ENCODE data around the gene LAMTOR4. TPM values are rescaled to one million over a fixed set of nuclear protein-coding genes. Genes with fewer than 3 reads are reported as not detected.
A peak's percentile ranks its signal among the peaks of the same experiment; 100 is the strongest.

Gene LAMTOR4
- total and polyA plus RNA-seq, 2 of the 13 experiments (the other 11 are each of a cell fraction or from before 2014, with no cell fraction given), result 115 to 118 TPM

DNA sequence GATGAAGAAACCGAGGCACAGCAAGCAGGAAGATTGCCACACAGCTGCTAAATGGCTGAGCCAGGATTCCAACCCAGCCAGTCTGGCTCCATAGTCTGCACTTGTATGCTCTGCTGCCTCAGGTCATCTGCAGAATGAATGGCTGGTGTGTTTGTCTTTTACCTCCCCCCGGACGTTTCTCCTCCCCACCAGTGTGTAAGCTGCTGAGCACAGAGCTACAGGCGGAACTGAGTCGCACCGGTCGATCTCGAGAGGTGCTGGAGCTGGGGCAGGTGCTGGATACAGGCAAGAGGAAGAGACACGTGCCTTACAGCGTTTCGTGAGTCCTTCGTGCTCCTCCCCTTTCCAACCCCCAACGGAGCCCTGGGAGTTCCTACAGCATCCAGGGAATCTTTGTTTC lies 26.7 kb upstream of the LAMTOR4 start (continued):
- TF ChIP-seq SOX6 (IDR thresholded peaks at IDR 0.05), result no peak
- TF ChIP-seq SOX6 (CRISPR knock-in tag; IDR thresholded peaks at IDR 0.05), result 0 out of 2 replicates have a peak, but pooled peaks have one; percentile 9
- TF ChIP-seq JARID2 (CRISPR knock-in tag; IDR thresholded peaks at IDR 0.05; ENCODE audit: insufficient replicate concordance), result no peak
- TF ChIP-seq, protein P1, sequence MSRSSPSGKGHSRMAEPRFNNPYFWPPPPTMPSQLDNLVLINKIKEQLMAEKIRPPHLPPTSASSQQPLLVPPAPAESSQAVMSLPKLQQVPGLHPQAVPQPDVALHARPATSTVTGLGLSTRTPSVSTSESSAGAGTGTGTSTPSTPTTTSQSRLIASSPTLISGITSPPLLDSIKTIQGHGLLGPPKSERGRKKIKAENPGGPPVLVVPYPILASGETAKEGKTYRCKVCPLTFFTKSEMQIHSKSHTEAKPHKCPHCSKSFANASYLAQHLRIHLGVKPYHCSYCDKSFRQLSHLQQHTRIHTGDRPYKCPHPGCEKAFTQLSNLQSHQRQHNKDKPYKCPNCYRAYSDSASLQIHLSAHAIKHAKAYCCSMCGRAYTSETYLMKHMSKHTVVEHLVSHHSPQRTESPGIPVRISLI (CRISPR knock-in tag; IDR thresholded peaks at IDR 0.05; ENCODE audit: borderline replicate concordance), result peak; percentile 65; the same call in 1 of the 2 replicates
- no peak for TF ChIP-seq KMT2B (CRISPR knock-in tag; IDR thresholded peaks at IDR 0.05)
- peak; percentile 76 for TF ChIP-seq MYC (CRISPR knock-in tag; IDR thresholded peaks at IDR 0.05; ENCODE audit: borderline replicate concordance)
- TF ChIP-seq NCOA5 (CRISPR knock-in tag; IDR thresholded peaks at IDR 0.05), result no peak
- TF ChIP-seq CREB1 (IDR thresholded peaks at IDR 0.05), result no peak
- peak; percentile 21; the same call in 1 of the 2 replicates for TF ChIP-seq CREB1 (CRISPR knock-in tag; IDR thresholded peaks at IDR 0.05)
- TF ChIP-seq, protein P2, sequence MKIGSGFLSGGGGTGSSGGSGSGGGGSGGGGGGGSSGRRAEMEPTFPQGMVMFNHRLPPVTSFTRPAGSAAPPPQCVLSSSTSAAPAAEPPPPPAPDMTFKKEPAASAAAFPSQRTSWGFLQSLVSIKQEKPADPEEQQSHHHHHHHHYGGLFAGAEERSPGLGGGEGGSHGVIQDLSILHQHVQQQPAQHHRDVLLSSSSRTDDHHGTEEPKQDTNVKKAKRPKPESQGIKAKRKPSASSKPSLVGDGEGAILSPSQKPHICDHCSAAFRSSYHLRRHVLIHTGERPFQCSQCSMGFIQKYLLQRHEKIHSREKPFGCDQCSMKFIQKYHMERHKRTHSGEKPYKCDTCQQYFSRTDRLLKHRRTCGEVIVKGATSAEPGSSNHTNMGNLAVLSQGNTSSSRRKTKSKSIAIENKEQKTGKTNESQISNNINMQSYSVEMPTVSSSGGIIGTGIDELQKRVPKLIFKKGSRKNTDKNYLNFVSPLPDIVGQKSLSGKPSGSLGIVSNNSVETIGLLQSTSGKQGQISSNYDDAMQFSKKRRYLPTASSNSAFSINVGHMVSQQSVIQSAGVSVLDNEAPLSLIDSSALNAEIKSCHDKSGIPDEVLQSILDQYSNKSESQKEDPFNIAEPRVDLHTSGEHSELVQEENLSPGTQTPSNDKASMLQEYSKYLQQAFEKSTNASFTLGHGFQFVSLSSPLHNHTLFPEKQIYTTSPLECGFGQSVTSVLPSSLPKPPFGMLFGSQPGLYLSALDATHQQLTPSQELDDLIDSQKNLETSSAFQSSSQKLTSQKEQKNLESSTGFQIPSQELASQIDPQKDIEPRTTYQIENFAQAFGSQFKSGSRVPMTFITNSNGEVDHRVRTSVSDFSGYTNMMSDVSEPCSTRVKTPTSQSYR (CRISPR knock-in tag; IDR thresholded peaks at IDR 0.05; ENCODE audit: borderline replicate concordance), result peak; percentile 28; the same call in 1 of the 2 replicates
- no peak; the same call in 1 of the 2 replicates for TF ChIP-seq ZNF629 (CRISPR knock-in tag; conservative IDR thresholded peaks at IDR 0.05)
- TF ChIP-seq SATB2 (CRISPR knock-in tag; IDR thresholded peaks at IDR 0.05), result no peak
- TF ChIP-seq ZC3H13 (CRISPR knock-in tag; IDR thresholded peaks at IDR 0.05), result no peak; the same call in 1 of the 2 replicates
- TF ChIP-seq, protein P3, sequence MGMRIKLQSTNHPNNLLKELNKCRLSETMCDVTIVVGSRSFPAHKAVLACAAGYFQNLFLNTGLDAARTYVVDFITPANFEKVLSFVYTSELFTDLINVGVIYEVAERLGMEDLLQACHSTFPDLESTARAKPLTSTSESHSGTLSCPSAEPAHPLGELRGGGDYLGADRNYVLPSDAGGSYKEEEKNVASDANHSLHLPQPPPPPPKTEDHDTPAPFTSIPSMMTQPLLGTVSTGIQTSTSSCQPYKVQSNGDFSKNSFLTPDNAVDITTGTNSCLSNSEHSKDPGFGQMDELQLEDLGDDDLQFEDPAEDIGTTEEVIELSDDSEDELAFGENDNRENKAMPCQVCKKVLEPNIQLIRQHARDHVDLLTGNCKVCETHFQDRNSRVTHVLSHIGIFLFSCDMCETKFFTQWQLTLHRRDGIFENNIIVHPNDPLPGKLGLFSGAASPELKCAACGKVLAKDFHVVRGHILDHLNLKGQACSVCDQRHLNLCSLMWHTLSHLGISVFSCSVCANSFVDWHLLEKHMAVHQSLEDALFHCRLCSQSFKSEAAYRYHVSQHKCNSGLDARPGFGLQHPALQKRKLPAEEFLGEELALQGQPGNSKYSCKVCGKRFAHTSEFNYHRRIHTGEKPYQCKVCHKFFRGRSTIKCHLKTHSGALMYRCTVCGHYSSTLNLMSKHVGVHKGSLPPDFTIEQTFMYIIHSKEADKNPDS (CRISPR knock-in tag; IDR thresholded peaks at IDR 0.05), result no peak
- no peak for TF ChIP-seq CHD4 (IDR thresholded peaks at IDR 0.05; ENCODE audit: borderline replicate concordance, low read length)
- TF ChIP-seq NR1H2 (CRISPR knock-in tag; IDR thresholded peaks at IDR 0.05; ENCODE audit: borderline replicate concordance, low read depth), result no peak
- TF ChIP-seq ZBTB38 (CRISPR knock-in tag; IDR thresholded peaks at IDR 0.05), result peak; percentile 67; the same call in 1 of the 2 replicates
- TF ChIP-seq, protein P4, sequence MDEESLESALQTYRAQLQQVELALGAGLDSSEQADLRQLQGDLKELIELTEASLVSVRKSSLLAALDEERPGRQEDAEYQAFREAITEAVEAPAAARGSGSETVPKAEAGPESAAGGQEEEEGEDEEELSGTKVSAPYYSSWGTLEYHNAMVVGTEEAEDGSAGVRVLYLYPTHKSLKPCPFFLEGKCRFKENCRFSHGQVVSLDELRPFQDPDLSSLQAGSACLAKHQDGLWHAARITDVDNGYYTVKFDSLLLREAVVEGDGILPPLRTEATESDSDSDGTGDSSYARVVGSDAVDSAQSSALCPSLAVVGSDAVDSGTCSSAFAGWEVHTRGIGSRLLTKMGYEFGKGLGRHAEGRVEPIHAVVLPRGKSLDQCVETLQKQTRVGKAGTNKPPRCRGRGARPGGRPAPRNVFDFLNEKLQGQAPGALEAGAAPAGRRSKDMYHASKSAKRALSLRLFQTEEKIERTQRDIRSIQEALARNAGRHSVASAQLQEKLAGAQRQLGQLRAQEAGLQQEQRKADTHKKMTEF (CRISPR knock-in tag; IDR thresholded peaks at IDR 0.05), result peak; percentile 49; the same call in 1 of the 2 replicates
- no peak for TF ChIP-seq SIX1 (CRISPR knock-in tag; IDR thresholded peaks at IDR 0.05; ENCODE audit: borderline replicate concordance)
